ENCODE measurements around the gene XYLT1. TPM values are rescaled to one million over a fixed set of nuclear protein-coding genes. Genes with fewer than 3 reads are reported as not detected.
A peak's percentile ranks its signal among the peaks of the same experiment; 100 is the strongest.

The XYLT1 gene, protein sequence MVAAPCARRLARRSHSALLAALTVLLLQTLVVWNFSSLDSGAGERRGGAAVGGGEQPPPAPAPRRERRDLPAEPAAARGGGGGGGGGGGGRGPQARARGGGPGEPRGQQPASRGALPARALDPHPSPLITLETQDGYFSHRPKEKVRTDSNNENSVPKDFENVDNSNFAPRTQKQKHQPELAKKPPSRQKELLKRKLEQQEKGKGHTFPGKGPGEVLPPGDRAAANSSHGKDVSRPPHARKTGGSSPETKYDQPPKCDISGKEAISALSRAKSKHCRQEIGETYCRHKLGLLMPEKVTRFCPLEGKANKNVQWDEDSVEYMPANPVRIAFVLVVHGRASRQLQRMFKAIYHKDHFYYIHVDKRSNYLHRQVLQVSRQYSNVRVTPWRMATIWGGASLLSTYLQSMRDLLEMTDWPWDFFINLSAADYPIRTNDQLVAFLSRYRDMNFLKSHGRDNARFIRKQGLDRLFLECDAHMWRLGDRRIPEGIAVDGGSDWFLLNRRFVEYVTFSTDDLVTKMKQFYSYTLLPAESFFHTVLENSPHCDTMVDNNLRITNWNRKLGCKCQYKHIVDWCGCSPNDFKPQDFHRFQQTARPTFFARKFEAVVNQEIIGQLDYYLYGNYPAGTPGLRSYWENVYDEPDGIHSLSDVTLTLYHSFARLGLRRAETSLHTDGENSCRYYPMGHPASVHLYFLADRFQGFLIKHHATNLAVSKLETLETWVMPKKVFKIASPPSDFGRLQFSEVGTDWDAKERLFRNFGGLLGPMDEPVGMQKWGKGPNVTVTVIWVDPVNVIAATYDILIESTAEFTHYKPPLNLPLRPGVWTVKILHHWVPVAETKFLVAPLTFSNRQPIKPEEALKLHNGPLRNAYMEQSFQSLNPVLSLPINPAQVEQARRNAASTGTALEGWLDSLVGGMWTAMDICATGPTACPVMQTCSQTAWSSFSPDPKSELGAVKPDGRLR
- 10 to 100 TPM in 2 of 4 donors, 1 to 10 TPM in 2; 6.6 to 17.2 (median 10.0) TPM for total RNA-seq

DNA sequence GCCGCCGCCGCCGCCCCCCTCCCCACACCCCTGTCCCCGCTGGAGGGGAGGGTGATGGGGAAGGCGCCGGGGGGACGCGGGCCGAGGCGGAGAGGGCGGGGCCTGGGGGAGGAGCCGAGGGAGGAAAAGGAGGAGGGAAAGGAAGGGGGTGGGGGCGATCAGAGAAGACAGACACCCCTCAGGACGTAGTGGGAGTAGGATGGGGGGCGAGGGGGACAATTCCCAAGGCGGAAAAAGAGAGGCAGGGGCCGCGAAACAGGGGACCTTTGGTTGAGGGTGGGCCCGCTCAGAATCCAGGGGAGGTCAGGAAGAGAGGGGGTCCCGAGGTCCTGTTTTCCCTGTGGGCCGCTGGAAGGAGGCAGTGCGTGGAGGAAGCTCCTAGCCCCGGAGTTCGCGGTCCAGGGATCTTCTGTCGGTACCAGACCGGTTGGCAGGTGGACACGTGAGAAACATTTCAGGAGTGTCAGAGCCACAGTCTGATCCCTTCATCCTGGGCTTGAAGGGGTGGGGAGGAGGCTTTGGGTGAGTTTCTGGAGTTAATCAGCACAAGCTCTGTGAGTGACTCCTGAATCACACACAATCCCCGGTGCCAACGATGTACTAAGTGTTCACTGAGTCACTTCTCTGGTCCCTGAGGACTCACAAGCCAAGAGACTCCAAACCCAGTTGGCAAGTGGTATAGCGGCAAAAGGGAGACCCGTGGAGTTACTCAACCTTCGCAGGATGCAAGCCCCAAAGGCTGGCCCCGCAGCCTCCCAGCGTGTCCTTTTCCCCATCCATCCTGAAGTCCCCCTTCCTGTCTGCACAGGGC lies at the start of gene XYLT1:
Gene XYLT1 (minus strand): TSS at position 53 of the 811 bp plus-strand sequence. CDS start 164 bp downstream, outside the sequence.
- H3K9me3 ChIP-seq: no peaks in the 10 kb centered on the region
- peaks cover 23 to 50% (median 25%) of the 10 kb centered on the region in 3 donors for H3K4me1 ChIP-seq
- peak within 1 kb of the TSS; percentile 66 to 82 (median 72) for H3K4me3 ChIP-seq
- intact Hi-C loops (cut with DNase I): loop anchor here (10.0 kb wide), 1 partner anchor 246 kb away; no protein-coding TSS in a partner anchor
- peaks cover 0 to 22% (median 0%) of the 10 kb centered on the region in 4 donors for H3K27me3 ChIP-seq
- peak within 1 kb of the TSS; percentile 85 to 95 (median 88) for H3K27ac ChIP-seq
- H3K36me3 ChIP-seq: peaks cover 0 to 1% (median 0%) of the 10 kb centered on the region in 3 donors
- no peak for DNase-seq
- TF ChIP-seq, protein P1, sequence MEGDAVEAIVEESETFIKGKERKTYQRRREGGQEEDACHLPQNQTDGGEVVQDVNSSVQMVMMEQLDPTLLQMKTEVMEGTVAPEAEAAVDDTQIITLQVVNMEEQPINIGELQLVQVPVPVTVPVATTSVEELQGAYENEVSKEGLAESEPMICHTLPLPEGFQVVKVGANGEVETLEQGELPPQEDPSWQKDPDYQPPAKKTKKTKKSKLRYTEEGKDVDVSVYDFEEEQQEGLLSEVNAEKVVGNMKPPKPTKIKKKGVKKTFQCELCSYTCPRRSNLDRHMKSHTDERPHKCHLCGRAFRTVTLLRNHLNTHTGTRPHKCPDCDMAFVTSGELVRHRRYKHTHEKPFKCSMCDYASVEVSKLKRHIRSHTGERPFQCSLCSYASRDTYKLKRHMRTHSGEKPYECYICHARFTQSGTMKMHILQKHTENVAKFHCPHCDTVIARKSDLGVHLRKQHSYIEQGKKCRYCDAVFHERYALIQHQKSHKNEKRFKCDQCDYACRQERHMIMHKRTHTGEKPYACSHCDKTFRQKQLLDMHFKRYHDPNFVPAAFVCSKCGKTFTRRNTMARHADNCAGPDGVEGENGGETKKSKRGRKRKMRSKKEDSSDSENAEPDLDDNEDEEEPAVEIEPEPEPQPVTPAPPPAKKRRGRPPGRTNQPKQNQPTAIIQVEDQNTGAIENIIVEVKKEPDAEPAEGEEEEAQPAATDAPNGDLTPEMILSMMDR (IDR thresholded peaks at IDR 0.05): no peak
- no peak for TF ChIP-seq POLR2A (IDR thresholded peaks at IDR 0.05)
- 5% methylated on average over 18 to 19 of the region's 36 CpGs for WGBS, 2 donors

DNA sequence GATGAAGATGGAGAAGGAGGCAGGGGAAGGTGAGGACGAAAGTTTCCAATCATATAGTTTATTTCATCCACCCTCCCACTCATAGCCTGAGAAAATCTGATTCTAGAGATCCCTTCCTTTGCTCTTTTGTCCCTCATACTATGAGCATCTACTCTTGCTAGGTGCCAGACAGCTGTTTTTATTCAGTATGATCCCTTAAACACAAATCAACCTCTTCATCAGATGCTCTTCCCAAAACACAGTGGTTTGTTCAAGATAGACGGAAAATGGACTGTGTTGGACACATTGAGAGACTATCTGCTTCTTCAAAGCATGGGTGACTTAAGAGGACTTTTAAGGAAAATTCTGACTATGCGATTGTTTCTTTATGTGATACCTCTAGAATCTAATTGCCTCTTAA lies 49.4 kb upstream of the XYLT1 start:
- no peak for TF ChIP-seq POLR2A (IDR thresholded peaks at IDR 0.05)
- TF ChIP-seq, protein P1 (IDR thresholded peaks at IDR 0.05): no peak
- H3K9me3 ChIP-seq: no peaks in the 10 kb centered on the region
- H3K27me3 ChIP-seq: peaks cover 0 to 42% (median 0%) of the 10 kb centered on the region in 4 donors
- 64 to 68% methylated on average over 3 of the region's 3 CpGs for WGBS, 2 donors
- intact Hi-C loops (cut with DNase I): no loop called here
- no peak overlapping the region for H3K27ac ChIP-seq
- H3K4me1 ChIP-seq: no peaks in the 10 kb centered on the region
- H3K36me3 ChIP-seq: no peaks in the 10 kb centered on the region
- no peak for DNase-seq
- H3K4me3 ChIP-seq: no peak overlapping the region

DNA sequence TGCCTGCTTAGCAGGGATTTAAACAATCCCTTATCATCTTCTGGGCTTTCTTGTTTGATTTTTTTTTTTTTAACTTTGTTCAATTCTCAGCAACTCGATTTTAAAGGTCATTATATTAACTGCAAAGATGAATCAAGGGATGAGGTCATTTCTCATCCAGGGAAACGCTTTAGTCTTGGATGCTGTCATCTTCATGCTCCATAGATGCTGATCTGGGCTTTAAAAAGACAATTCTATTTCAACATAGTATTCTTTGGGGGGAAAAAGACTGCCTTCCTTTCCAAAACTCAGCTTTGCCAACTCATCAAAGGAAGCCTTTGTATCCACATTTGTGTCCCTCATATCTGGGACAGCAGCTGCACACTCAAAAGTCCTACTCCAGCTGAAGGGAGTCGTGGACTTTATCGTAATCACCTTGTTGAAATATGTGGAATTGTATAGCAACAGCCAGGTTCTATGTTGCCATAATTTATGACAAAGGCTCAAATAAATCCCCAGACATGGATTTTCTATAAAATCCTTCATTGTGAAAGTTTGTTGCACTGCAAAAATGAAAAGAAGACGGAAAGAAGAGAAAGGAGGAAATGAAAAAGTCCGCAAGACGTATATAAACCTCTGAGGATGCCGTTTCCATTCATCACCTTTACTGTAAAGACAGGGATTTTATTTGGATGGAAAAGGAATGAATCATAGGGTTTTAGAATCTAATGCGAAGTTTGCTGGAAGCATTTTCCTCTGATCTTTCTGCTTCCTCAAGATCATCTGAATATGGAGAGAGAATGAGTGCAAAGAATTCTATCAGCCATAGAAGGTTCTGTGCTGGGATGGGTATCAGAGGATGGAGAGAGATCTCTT lies 48.6 kb upstream of the XYLT1 start:
- Histone ChIP-seq H3K4me3 (no peak overlapping the region), H3K36me3 (no peaks in the 10 kb centered on the region), H3K9me3 (no peaks in the 10 kb centered on the region), H3K4me1 (no peaks in the 10 kb centered on the region), H3K27me3 (peaks cover 0 to 42% (median 0%) of the 10 kb centered on the region in 4 donors), H3K27ac (no peak overlapping the region)
- 65 to 67% methylated on average over 9 of the region's 9 CpGs for WGBS, 2 donors
- intact Hi-C loops (cut with DNase I): no loop called here
- no peak for DNase-seq
- TF ChIP-seq, protein P1 (IDR thresholded peaks at IDR 0.05): no peak
- no peak for TF ChIP-seq POLR2A (IDR thresholded peaks at IDR 0.05)

DNA sequence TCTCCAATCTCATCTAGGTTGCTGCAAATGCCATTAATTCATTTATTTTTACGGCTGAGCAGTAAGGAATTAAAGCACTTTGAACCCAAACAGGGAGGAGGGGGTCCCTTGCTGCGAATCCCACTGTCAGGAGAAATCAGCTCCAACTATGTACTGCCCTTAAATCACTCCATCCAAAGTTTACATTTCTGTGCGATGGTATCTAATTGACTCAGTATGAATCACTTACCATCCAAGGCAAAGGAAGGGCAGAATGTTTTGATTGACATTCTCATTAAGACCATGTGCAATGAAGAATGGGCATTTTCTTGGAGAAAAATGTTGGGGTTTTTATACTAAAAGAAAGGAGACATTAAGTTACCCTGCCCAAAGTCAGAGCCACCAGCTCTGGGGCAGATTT lies 47.7 kb upstream of the XYLT1 start:
- TF ChIP-seq, protein P1 (IDR thresholded peaks at IDR 0.05): no peak
- no peak for TF ChIP-seq POLR2A (IDR thresholded peaks at IDR 0.05)
- no peaks in the 10 kb centered on the region for H3K4me1 ChIP-seq
- no peak overlapping the region for H3K4me3 ChIP-seq
- H3K36me3 ChIP-seq: no peaks in the 10 kb centered on the region
- H3K27ac ChIP-seq: no peak overlapping the region
- WGBS, 2 donors: 38 to 57% methylated on average over 3 of the region's 3 CpGs
- DNase-seq: no peak
- H3K27me3 ChIP-seq: peaks cover 0 to 42% (median 0%) of the 10 kb centered on the region in 4 donors
- no peaks in the 10 kb centered on the region for H3K9me3 ChIP-seq
- intact Hi-C loops (cut with DNase I): no loop called here

All from esophagus squamous epithelium (tissue), 5 donors.